Keratinocyte (primary cell): ENCODE results near the gene CLEC16A.

Source experiments
- EZH2 ChIP-seq: IDR thresholded peaks from one replicate; pipeline ENCODE4 v1.6.1; 2012; ENCODE audit warnings: inconsistent platforms, mild to moderate bottlenecking, low read length, moderate library complexity
- TF ChIP-seq, protein P1 (sequence below), 3 experiments: IDR thresholded peaks in 1 of 3; conservative IDR thresholded peaks in 1 of 3; optimal IDR thresholded peaks in 1 of 3; 2 replicates in 2 of 3; 3 replicates in 1 of 3; pipeline versions ENCODE3 to v1.5.1; 2011; ENCODE audit warnings: low read length in 3 of 3, mild to moderate bottlenecking in 3 of 3, moderate library complexity in 2 of 3, control low read depth in 1 of 3, inconsistent platforms in 1 of 3; ENCODE audit not compliant: insufficient read depth in 2 of 3; ENCODE audit errors: extremely low read depth in 1 of 3

DNA sequence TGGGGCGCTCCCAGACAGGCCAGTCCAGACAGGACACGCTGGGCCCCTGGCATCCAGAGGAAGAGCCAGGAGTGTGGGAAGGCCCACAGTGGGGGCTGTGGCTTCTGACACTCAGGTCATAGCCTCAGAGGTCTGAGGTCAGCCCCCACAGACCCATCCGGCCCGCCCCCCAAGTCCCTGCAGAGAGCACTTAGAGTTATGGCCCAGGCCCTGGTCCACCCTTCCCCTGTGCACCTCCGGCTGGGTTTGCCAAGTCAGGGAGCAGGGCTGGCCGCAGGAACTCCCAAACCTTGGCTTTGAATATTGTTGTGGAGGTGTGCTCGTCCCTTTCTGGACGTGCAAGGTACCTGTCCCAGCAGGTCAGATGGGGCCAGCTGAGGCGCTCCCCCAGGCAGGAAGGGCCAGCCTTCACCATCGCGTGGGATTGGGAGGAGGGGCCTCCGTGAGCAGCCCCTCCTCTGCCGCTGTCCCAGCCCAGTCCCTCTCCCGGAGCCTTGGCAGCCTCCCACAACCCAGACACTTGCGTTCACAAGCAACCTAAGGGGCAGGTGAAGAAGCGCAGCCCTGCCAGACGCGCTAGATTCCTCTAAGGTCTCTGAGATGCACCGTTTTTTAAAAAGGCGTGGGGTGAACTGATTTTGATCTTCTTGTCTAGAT, 237.0 kb downstream of the CLEC16A start:
- TF ChIP-seq, protein P1, sequence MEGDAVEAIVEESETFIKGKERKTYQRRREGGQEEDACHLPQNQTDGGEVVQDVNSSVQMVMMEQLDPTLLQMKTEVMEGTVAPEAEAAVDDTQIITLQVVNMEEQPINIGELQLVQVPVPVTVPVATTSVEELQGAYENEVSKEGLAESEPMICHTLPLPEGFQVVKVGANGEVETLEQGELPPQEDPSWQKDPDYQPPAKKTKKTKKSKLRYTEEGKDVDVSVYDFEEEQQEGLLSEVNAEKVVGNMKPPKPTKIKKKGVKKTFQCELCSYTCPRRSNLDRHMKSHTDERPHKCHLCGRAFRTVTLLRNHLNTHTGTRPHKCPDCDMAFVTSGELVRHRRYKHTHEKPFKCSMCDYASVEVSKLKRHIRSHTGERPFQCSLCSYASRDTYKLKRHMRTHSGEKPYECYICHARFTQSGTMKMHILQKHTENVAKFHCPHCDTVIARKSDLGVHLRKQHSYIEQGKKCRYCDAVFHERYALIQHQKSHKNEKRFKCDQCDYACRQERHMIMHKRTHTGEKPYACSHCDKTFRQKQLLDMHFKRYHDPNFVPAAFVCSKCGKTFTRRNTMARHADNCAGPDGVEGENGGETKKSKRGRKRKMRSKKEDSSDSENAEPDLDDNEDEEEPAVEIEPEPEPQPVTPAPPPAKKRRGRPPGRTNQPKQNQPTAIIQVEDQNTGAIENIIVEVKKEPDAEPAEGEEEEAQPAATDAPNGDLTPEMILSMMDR (optimal IDR thresholded peaks at IDR 0.05 in 1 of 3, IDR thresholded peaks at IDR 0.05 in 1 of 3, conservative IDR thresholded peaks at IDR 0.05 in 1 of 3; ENCODE audit: extremely low read depth in 1 of 3, insufficient read depth in 2 of 3, low read length in 3 of 3), result no peak
- TF ChIP-seq EZH2, result no peak
